Panc1 (cell line): ENCODE results near the gene DIAPH1.

Experiments
- TCF7L2 ChIP-seq: IDR thresholded peaks from 2 replicates; pipeline ENCODE4 v1.6.1; 2011; ENCODE audit warnings: mild to moderate bottlenecking, low read depth, low read length, inconsistent platforms
- TF ChIP-seq, protein P1 (sequence below): fragments of 450-650 bp; IDR thresholded peaks from 2 replicates; pipeline ENCODE4 v1.5.1; 2017; ENCODE audit warnings: mild to moderate bottlenecking

GRCh38 chr5:141523991-141524390 lies 94.8 kb downstream of the DIAPH1 start:
- no peak for TF ChIP-seq TCF7L2
- TF ChIP-seq, protein P1, sequence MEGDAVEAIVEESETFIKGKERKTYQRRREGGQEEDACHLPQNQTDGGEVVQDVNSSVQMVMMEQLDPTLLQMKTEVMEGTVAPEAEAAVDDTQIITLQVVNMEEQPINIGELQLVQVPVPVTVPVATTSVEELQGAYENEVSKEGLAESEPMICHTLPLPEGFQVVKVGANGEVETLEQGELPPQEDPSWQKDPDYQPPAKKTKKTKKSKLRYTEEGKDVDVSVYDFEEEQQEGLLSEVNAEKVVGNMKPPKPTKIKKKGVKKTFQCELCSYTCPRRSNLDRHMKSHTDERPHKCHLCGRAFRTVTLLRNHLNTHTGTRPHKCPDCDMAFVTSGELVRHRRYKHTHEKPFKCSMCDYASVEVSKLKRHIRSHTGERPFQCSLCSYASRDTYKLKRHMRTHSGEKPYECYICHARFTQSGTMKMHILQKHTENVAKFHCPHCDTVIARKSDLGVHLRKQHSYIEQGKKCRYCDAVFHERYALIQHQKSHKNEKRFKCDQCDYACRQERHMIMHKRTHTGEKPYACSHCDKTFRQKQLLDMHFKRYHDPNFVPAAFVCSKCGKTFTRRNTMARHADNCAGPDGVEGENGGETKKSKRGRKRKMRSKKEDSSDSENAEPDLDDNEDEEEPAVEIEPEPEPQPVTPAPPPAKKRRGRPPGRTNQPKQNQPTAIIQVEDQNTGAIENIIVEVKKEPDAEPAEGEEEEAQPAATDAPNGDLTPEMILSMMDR, result no peak
